SK-N-SH (cell line): ENCODE measurements around the gene TRIM42.

Source experiments
- EP300 ChIP-seq, 2 experiments: IDR thresholded peaks; 2 replicates each; pipeline versions ENCODE4 v1.4.0 to v1.6.1; 2012; ENCODE audit warnings: borderline replicate concordance in 1 of 2, low read depth in 1 of 2, low read length in 1 of 2
- FOXM1 ChIP-seq: IDR thresholded peaks from 2 replicates; pipeline ENCODE4 v1.4.0; 2012; ENCODE audit warnings: low read depth, mild to moderate bottlenecking
- POLR2AphosphoS5 ChIP-seq: IDR thresholded peaks from 2 replicates; pipeline ENCODE4 v1.6.1; 2012; ENCODE audit warnings: low read depth, low read length
- RAD21 ChIP-seq: IDR thresholded peaks from 2 replicates; pipeline ENCODE4 v1.6.1; 2012; ENCODE audit warnings: mild to moderate bottlenecking, low read length
- SMC3 ChIP-seq: IDR thresholded peaks from 2 replicates; pipeline ENCODE4 v1.6.1; 2012; ENCODE audit warnings: low read depth, low read length, improper control_type of control experiment
- TF ChIP-seq, protein P1 (sequence below): fragments of 200-600 bp; sonication (generic); IDR thresholded peaks from 2 replicates; pipeline ENCODE4 v1.6.1; 2017; ENCODE audit warnings: antibody characterized with exemption, mild to moderate bottlenecking, moderate library complexity
- TF ChIP-seq, protein P2 (sequence below): IDR thresholded peaks from 2 replicates; pipeline ENCODE4; 2012

DNA sequence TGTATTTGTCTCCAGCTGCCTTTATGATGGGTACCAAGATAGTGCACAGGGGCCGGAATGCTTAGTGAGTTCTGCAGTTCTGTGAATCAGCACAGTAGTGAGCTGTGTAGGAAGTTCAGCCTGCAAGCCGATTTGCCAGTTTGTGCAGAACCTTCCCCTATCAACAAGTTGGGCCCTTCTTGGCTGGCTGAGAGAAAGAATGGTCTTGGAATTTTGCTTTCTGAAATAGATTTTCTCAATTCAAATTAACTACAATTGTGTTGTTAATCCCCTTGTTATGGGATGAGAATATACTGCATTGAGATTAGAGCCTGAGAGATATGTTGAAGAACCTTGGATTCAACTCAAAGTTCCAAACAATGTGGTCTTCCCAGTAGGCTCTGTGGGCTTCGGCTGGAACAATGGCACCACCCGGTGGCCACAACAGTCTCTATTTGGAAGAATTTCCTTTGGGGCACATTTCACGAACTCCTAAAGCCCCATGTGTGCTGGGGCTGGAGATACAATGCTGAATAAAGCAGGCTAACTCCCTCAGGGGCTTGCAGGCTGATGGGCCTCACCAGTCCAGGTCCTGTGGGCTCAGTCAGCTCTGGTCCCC lies 59.1 kb downstream of the TRIM42 start:
- TF ChIP-seq RAD21 (peak; percentile 81), SMC3 (peak; percentile 46; the same call in 1 of the 2 replicates), EP300 (IDR thresholded peaks at IDR 0.05; ENCODE audit: borderline replicate concordance in 1 of 2, low read depth in 1 of 2, low read length in 1 of 2) (no peak), FOXM1 (no peak), POLR2AphosphoS5 (no peak)
- TF ChIP-seq, protein P1, sequence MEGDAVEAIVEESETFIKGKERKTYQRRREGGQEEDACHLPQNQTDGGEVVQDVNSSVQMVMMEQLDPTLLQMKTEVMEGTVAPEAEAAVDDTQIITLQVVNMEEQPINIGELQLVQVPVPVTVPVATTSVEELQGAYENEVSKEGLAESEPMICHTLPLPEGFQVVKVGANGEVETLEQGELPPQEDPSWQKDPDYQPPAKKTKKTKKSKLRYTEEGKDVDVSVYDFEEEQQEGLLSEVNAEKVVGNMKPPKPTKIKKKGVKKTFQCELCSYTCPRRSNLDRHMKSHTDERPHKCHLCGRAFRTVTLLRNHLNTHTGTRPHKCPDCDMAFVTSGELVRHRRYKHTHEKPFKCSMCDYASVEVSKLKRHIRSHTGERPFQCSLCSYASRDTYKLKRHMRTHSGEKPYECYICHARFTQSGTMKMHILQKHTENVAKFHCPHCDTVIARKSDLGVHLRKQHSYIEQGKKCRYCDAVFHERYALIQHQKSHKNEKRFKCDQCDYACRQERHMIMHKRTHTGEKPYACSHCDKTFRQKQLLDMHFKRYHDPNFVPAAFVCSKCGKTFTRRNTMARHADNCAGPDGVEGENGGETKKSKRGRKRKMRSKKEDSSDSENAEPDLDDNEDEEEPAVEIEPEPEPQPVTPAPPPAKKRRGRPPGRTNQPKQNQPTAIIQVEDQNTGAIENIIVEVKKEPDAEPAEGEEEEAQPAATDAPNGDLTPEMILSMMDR, result no peak
- TF ChIP-seq, protein P2, sequence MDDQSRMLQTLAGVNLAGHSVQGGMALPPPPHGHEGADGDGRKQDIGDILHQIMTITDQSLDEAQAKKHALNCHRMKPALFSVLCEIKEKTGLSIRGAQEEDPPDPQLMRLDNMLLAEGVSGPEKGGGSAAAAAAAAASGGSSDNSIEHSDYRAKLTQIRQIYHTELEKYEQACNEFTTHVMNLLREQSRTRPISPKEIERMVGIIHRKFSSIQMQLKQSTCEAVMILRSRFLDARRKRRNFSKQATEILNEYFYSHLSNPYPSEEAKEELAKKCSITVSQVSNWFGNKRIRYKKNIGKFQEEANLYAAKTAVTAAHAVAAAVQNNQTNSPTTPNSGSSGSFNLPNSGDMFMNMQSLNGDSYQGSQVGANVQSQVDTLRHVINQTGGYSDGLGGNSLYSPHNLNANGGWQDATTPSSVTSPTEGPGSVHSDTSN, result no peak
